ENCODE data around the gene TEX52. TPM values are rescaled to one million over a fixed set of nuclear protein-coding genes. Genes with fewer than 3 reads are reported as not detected.
A peak's percentile ranks its signal among the peaks of the same experiment; 100 is the strongest.

Gene TEX52
- total RNA-seq, 1 donor from 2014 or later, result not detected

- H3K4me3 Mint-ChIP-seq, result no peak overlapping the region
Observed at GRCh38 chr12:2886768-2887450, 30.1 kb upstream of the TEX52 start.

GRCh38 chr12:2884810-2885209, 28.0 kb upstream of the TEX52 start:
- Histone ChIP-seq H3K4me2 (no peak overlapping the region), H3K27me3 (no peaks in the 10 kb centered on the region), H3F3A (ENCODE audit: low read depth) (peaks cover 59% of the 10 kb centered on the region), H4K20me1 (ENCODE audit: low read depth) (peaks cover 67% of the 10 kb centered on the region), H3K27ac (no peak overlapping the region), H3K79me2 (ENCODE audit: low read depth) (peaks cover 65% of the 10 kb centered on the region), H3K4me3 (no peak overlapping the region), H3K36me3 (peaks cover 6% of the 10 kb centered on the region), H3K9me3 (ENCODE audit: low read depth) (no peaks in the 10 kb centered on the region), H3K9ac (no peak overlapping the region), H3K4me1 (no peaks in the 10 kb centered on the region), H2AFZ (replicated peaks) (no peak overlapping the region)
- TF ChIP-seq EZH2phosphoT487 (IDR thresholded peaks at IDR 0.05) (no peak), EZH2 (IDR thresholded peaks at IDR 0.05) (no peak), CTCF (IDR thresholded peaks at IDR 0.05) (no peak)
- peaks cover 14% of the 10 kb centered on the region for H3K4me1 Mint-ChIP-seq
- no peak for DNase-seq (ENCODE audit: low spot score)
- no peak overlapping the region for H3K4me3 Mint-ChIP-seq
- H3K27ac Mint-ChIP-seq, result no peak overlapping the region
- peaks cover 21% of the 10 kb centered on the region for H3K36me3 Mint-ChIP-seq
- H3K9me3 Mint-ChIP-seq, result no peaks in the 10 kb centered on the region
- H3K27me3 Mint-ChIP-seq (ENCODE audit: insufficient read depth, low read depth), result peaks cover 5% of the 10 kb centered on the region

More at GRCh38 chr12:2886768-2887450, 30.1 kb upstream of the TEX52 start:
- Mint-ChIP-seq H3K36me3 (peaks cover 17% of the 10 kb centered on the region), H3K4me1 (peaks cover 26% of the 10 kb centered on the region), H3K27me3 (ENCODE audit: insufficient read depth, low read depth) (peaks cover 5% of the 10 kb centered on the region), H3K9me3 (no peaks in the 10 kb centered on the region), H3K27ac (no peak overlapping the region)
- no peaks in the 10 kb centered on the region for H3K9me3 ChIP-seq (ENCODE audit: low read depth)
- peaks cover 50% of the 10 kb centered on the region for H3K79me2 ChIP-seq (ENCODE audit: low read depth)
- no peak overlapping the region for H3K27ac ChIP-seq
- no peak overlapping the region for H2AFZ ChIP-seq (replicated peaks)
- no peak for DNase-seq (ENCODE audit: low spot score)
- H3F3A ChIP-seq (ENCODE audit: low read depth), result peaks cover 72% of the 10 kb centered on the region
- H3K4me1 ChIP-seq, result peaks cover 3% of the 10 kb centered on the region
- H3K27me3 ChIP-seq, result no peaks in the 10 kb centered on the region
- H4K20me1 ChIP-seq (ENCODE audit: low read depth), result peaks cover 52% of the 10 kb centered on the region
- no peak overlapping the region for H3K9ac ChIP-seq
- H3K36me3 ChIP-seq, result peaks cover 6% of the 10 kb centered on the region
- no peak overlapping the region for H3K4me2 ChIP-seq
- TF ChIP-seq CTCF (IDR thresholded peaks at IDR 0.05) (no peak), EZH2phosphoT487 (IDR thresholded peaks at IDR 0.05) (no peak), EZH2 (IDR thresholded peaks at IDR 0.05) (no peak)
- no peak overlapping the region for H3K4me3 ChIP-seq

GRCh38 chr12:2879853-2880252, 23.0 kb upstream of the TEX52 start:
- DNase-seq (ENCODE audit: low spot score), result no peak
- TF ChIP-seq EZH2phosphoT487 (IDR thresholded peaks at IDR 0.05) (no peak), CTCF (IDR thresholded peaks at IDR 0.05) (no peak), EZH2 (IDR thresholded peaks at IDR 0.05) (no peak)
- Mint-ChIP-seq H3K36me3 (peaks cover 11% of the 10 kb centered on the region), H3K27ac (no peak overlapping the region), H3K4me1 (peaks cover 33% of the 10 kb centered on the region), H3K4me3 (no peak overlapping the region), H3K9me3 (no peaks in the 10 kb centered on the region), H3K27me3 (ENCODE audit: insufficient read depth, low read depth) (no peaks in the 10 kb centered on the region)
- no peak overlapping the region for H3K27ac ChIP-seq
- H3K27me3 ChIP-seq, result no peaks in the 10 kb centered on the region
- H3K36me3 ChIP-seq, result no peaks in the 10 kb centered on the region
- no peaks in the 10 kb centered on the region for H3K9me3 ChIP-seq (ENCODE audit: low read depth)
- peaks cover 64% of the 10 kb centered on the region for H4K20me1 ChIP-seq (ENCODE audit: low read depth)
- H3K9ac ChIP-seq, result no peak overlapping the region
- H3K4me1 ChIP-seq, result peaks cover 26% of the 10 kb centered on the region
- H3K4me3 ChIP-seq, result no peak overlapping the region
- H3F3A ChIP-seq (ENCODE audit: low read depth), result peaks cover 53% of the 10 kb centered on the region
- H2AFZ ChIP-seq (replicated peaks), result no peak overlapping the region
- H3K4me2 ChIP-seq, result peak overlapping the region; percentile 89
- peaks cover 99% of the 10 kb centered on the region for H3K79me2 ChIP-seq (ENCODE audit: low read depth)
